K562 (cell line): Measurements from ENCODE around the gene CNNM3. TPM values are rescaled to one million over a fixed set of nuclear protein-coding genes. Genes with fewer than 3 reads are reported as not detected.

Experiments used
- ATAC-seq: fragments of 200-7000 bp; cut with Tn5 transposase; 3 replicates; pipeline ENCODE4 v1.9.1; 2020; ENCODE audit warnings: moderate library complexity
- BruUV-seq: library from RNA; stranded (reverse); fragments of 400-500 nt; replicated peaks from 2 replicates; lab custom pipeline; 2021; lab: Mats Ljungman, UMichigan
- CTCF ChIA-PET: fragments of 300-600 bp; formaldehyde crosslinking; extraction: SDS; loops from one replicate; lab custom pipeline; 2021; ENCODE audit warnings: low intra/inter-chr PET ratio; lab: Yijun Ruan, JAX
- POLR2A ChIA-PET: fragments of 300-600, 350-650 bp; sonication (Branson Sonifier 250); formaldehyde crosslinking; extraction: SDS; loops from one replicate; lab custom pipeline; 2021; ENCODE audit warnings: antibody characterized with exemption, inconsistent platforms; lab: Yijun Ruan, JAX
- DNase-seq, 4 experiments: peaks; one replicate each; pipeline versions ENCODE4 v3.0.0 to v3.0.0-alpha.2; 2011 to 2018; ENCODE audit warnings: low spot score in 3 of 4, mixed read lengths in 3 of 4; ENCODE audit errors: extremely low read depth in 1 of 4
- FAIRE-seq: peaks from 2 replicates; lab custom pipeline; 2011; peaks lifted over from hg19 to GRCh38; lab: Jason Lieb, UNC
- H2AFZ ChIP-seq: 2 replicates; pipeline ENCODE4 v1.6.0; 2011; ENCODE audit warnings: low read depth, low read length, control low read depth, inconsistent platforms
- H3K27ac ChIP-seq: fragments of 200-600 bp; 3 replicates; pipeline ENCODE4 v1.8.0; 2011; ENCODE audit warnings: low read depth, mild to moderate bottlenecking, control low read depth, inconsistent platforms, low read length, moderate library complexity, mixed read lengths; ENCODE audit errors: extremely low read depth
- H3K27me3 ChIP-seq, 2 experiments: fragments of 300-600 bp in 1 of 2; 2 replicates in 1 of 2; 3 replicates in 1 of 2; pipeline versions ENCODE4 v1.6.0 to v1.8.0; 2011; ENCODE audit warnings: inconsistent platforms in 2 of 2, low read length in 2 of 2, mild to moderate bottlenecking in 1 of 2, mixed read lengths in 1 of 2, moderate library complexity in 1 of 2; ENCODE audit not compliant: control insufficient read depth in 2 of 2, insufficient read depth in 2 of 2
- H3K36me3 ChIP-seq: fragments of 300-600 bp; 3 replicates; pipeline ENCODE4 v1.8.0; 2011; ENCODE audit warnings: mild to moderate bottlenecking, low read length, inconsistent platforms; ENCODE audit not compliant: control insufficient read depth, insufficient read depth
- H3K4me1 ChIP-seq, 2 experiments: fragments of 200-600 bp in 1 of 2; replicated peaks in 1 of 2; 2 replicates in 1 of 2; 3 replicates in 1 of 2; pipeline versions ENCODE4 v1.5.1 to v1.8.0; 2011; ENCODE audit warnings: inconsistent platforms in 2 of 2, low read length in 2 of 2, mild to moderate bottlenecking in 1 of 2, mixed read lengths in 1 of 2, moderate library complexity in 1 of 2; ENCODE audit not compliant: control insufficient read depth in 2 of 2, insufficient read depth in 2 of 2
- H3K4me2 ChIP-seq: 2 replicates; pipeline ENCODE4 v1.6.1; 2011; ENCODE audit warnings: low read length, control low read depth, inconsistent platforms, mixed read lengths; ENCODE audit not compliant: insufficient read depth
- H3K4me3 ChIP-seq: fragments of 200-600 bp; sonication (generic), shearing (Covaris generic); 2 replicates; pipeline ENCODE4 v1.5.1; 2016; ENCODE audit warnings: control low read depth, inconsistent platforms
- H3K79me2 ChIP-seq: fragments of 200-600 bp; 3 replicates; pipeline ENCODE4 v1.8.0; 2011; ENCODE audit warnings: low read length, inconsistent platforms; ENCODE audit not compliant: control insufficient read depth, insufficient read depth
- H3K9ac ChIP-seq, 2 experiments: 2 replicates each; pipeline versions ENCODE4 v1.6.0 to v1.6.1; 2011; ENCODE audit warnings: low read depth in 2 of 2, low read length in 2 of 2, control low read depth in 1 of 2, inconsistent platforms in 1 of 2, mild to moderate bottlenecking in 1 of 2, mixed read lengths in 1 of 2; ENCODE audit not compliant: insufficient read depth in 1 of 2
- H3K9me1 ChIP-seq: one replicate; pipeline ENCODE4 v1.6.0; 2011; ENCODE audit warnings: inconsistent platforms, mild to moderate bottlenecking, low read length, moderate library complexity; ENCODE audit not compliant: control insufficient read depth, insufficient read depth
- H3K9me3 ChIP-seq: replicated peaks from 2 replicates; pipeline ENCODE4 v1.5.1; 2011; ENCODE audit warnings: low read depth, low read length, inconsistent platforms; ENCODE audit not compliant: control insufficient read depth, insufficient read depth
- H4K20me1 ChIP-seq: replicated peaks from 2 replicates; pipeline ENCODE4 v1.6.1; 2011; ENCODE audit warnings: low read length, inconsistent platforms, mixed read lengths; ENCODE audit not compliant: control insufficient read depth, insufficient read depth
- RAD21 ChIP-seq, 2 experiments: fragments of 250-450 bp in 1 of 2; fragments of 450-650 bp in 1 of 2; sonication (Bioruptor Pico) in 1 of 2; formaldehyde crosslinking in 1 of 2; IDR thresholded peaks in 1 of 2; conservative IDR thresholded peaks in 1 of 2; 2 replicates each; pipeline versions ENCODE4 v1.4.0 to v1.8.0; 2020 to 2022; ENCODE audit warnings: mild to moderate bottlenecking in 2 of 2, moderate library complexity in 1 of 2
- WGBS: fragments of 100-300 bp; shearing (Covaris generic); methylation state at CpG from one replicate; pipeline ENCODE4 v1.1.6; 2016; ENCODE audit warnings: low coverage, mixed read lengths; ENCODE audit not compliant: insufficient coverage; ENCODE audit errors: missing lambda C conversion rate; 5-methylcytosine and 5-hydroxymethylcytosine counted together
- in situ Hi-C: fragments of 300-500 bp; cut with MboI; formaldehyde crosslinking; loops from 4 replicates; pipeline ENCODE4 v1.15.0; 2018; ENCODE audit warnings: inconsistent platforms, mixed read lengths
- intact Hi-C: fragments of 100-400 bp; cut with micrococcal nuclease; formaldehyde crosslinking; loops from 2 replicates; pipeline ENCODE4 v1.14.2; 2022
- polyA plus RNA-seq, 8 experiments: library from polyadenylated mRNA; depleted of rRNA in 4 of 8; stranded (reverse) in 5 of 8; unstranded in 3 of 8; fragments of >200 nt; fragmentation: Nextera tagmentation in 2 of 8; fragmentation: Illumina TruSeq in 1 of 8; extraction: Ambion mirVana in 2 of 8; extraction: Trizol in 1 of 8; gene quantifications; 2 replicates each; pipeline versions ENCODE4 v1.2.1 to v1.2.3, GENCODE V29; 2011 to 2014; ENCODE audit warnings: inconsistent platforms in 1 of 8, missing spikeins in 1 of 8
- total RNA-seq, 7 experiments: library from RNA; depleted of rRNA in 6 of 7; stranded (reverse); fragments of >200 nt in 6 of 7; fragmentation: Illumina TruSeq in 2 of 7; extraction: Trizol in 2 of 7; gene quantifications; 2 replicates each; pipeline versions ENCODE4 v1.2.1 to v1.2.3, GENCODE V29; 2011 to 2021; ENCODE audit warnings: low replicate concordance in 1 of 7
- TF ChIP-seq, protein P1 (sequence below): fragments of 250-450 bp; sonication (Bioruptor Pico); IDR thresholded peaks from 2 replicates; pipeline ENCODE4 v1.8.0; 2022; ENCODE audit warnings: inconsistent platforms, mild to moderate bottlenecking, moderate library complexity, borderline replicate concordance

CNNM3 gene
- total and polyA plus RNA-seq, 9 of the 15 experiments (the other 6 are each of a cell fraction or from before 2014, with no cell fraction given): 1.4 to 16.9 (median 6.5) TPM

DNA sequence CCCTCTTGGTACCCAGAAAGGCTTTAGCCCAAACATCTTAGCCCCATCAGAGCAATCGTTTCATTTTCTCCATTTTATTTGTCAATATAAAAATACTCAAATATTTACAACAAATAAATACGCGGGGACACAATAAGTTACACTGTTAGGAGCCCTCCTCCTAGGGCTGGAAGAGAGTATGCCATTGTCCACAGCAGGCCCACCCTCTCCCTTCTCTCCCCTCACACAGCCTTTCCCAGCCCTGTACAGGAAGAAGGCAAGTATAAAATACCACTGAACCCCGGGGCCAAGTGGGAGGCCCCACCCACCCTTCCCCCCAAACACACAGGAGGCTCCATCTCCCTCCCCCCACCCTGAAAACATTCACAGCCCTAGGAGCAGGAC, 43.6 kb downstream of the CNNM3 start:
- Histone ChIP-seq H3K36me3 (peaks cover 49% of the 10 kb centered on the region), H4K20me1 (no peaks in the 10 kb centered on the region)
- no peak for TF ChIP-seq RAD21 (CRISPR knock-in tag; conservative IDR thresholded peaks at IDR 0.05 in 1 of 2, IDR thresholded peaks at IDR 0.05 in 1 of 2)
- TF ChIP-seq, protein P1, sequence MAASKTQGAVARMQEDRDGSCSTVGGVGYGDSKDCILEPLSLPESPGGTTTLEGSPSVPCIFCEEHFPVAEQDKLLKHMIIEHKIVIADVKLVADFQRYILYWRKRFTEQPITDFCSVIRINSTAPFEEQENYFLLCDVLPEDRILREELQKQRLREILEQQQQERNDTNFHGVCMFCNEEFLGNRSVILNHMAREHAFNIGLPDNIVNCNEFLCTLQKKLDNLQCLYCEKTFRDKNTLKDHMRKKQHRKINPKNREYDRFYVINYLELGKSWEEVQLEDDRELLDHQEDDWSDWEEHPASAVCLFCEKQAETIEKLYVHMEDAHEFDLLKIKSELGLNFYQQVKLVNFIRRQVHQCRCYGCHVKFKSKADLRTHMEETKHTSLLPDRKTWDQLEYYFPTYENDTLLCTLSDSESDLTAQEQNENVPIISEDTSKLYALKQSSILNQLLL (CRISPR knock-in tag): no peak
- TF ChIP-seq, all 486 proteins: peak for 0
- Histone ChIP-seq H3K27me3 (no peaks in the 10 kb centered on the region), H3K9ac (peak overlapping the region in 1 of 2 experiments; percentile 92; a peak in 2 of 4 replicates), H3K4me3 (no peak overlapping the region), H3K4me1 (peaks cover 24 to 61% of the 10 kb centered on the region in 2 experiments), H3K27ac (peak overlapping the region; percentile 58; the same call in 2 of the 3 replicates), H3K9me3 (no peaks in the 10 kb centered on the region), H2AFZ (no peak overlapping the region), H3K4me2 (peak overlapping the region; percentile 62; the same call in 1 of the 2 replicates), H3K79me2 (peaks cover 38% of the 10 kb centered on the region), H3K9me1 (peaks cover 3% of the 10 kb centered on the region)
- intact Hi-C loops: loop anchor here (2.0 to 5.0 kb wide), 2 partner anchors 13 to 253 kb away; partner anchors contain the start of gene ANKRD36
- BruUV-seq: no TSS peak
- no peak for DNase-seq
- no peak for ATAC-seq
- ChIA-PET CTCF (interaction anchor here (2.2 to 3.8 kb wide), 3 partner anchors 92 to 252 kb away, joined by 16 to 41 read pairs (median 37); no protein-coding TSS in a partner anchor), POLR2A (interaction anchor here (0.6 to 6.8 kb wide), 4 partner anchors 13 to 97 kb away, joined by 3 to 67 read pairs (median 4); partner anchors contain the start of gene SEMA4C)
- in situ Hi-C loops: loop anchor here (5.0 to 25.0 kb wide), 2 partner anchors 93 to 253 kb away; partner anchors contain the start of gene ANKRD36
- FAIRE-seq: no peak
- WGBS: 73% methylated on average over 3 of the region's 4 CpGs
